Stomach (tissue), 9 donors: ENCODE results near the gene CYP26B1. TPM values are rescaled to one million over a fixed set of nuclear protein-coding genes. Genes with fewer than 3 reads are reported as not detected.

ENCODE experiments used
- DNase-seq, 2 donors: peaks; one replicate each; pipeline versions ENCODE4 v3.0.0 to v3.0.0-alpha.2; 2013 to 2019
- H3K27ac ChIP-seq, 5 donors: fragments of 200-600 bp in 4 of 5; sonication (generic) in 4 of 5; one replicate each; pipeline ENCODE4 v1.5.1; 2013 to 2019; ENCODE audit warnings: mild to moderate bottlenecking in 1 of 5, moderate library complexity in 1 of 5
- H3K27me3 ChIP-seq, 3 donors: fragments of 200-600 bp; sonication (generic); one replicate each; pipeline ENCODE4 v1.5.1; 2017 to 2019; ENCODE audit warnings: mixed run types in 1 of 3
- H3K36me3 ChIP-seq, 4 donors: fragments of 200-600 bp; sonication (generic); 1 replicate in 3 of 4; 2 replicates in 1 of 4; pipeline ENCODE4 v1.5.1; 2016 to 2019
- H3K4me1 ChIP-seq, 4 donors: fragments of 200-600 bp; sonication (generic); one replicate each; pipeline ENCODE4 v1.5.1; 2016 to 2019
- H3K4me3 ChIP-seq, 4 donors: fragments of 200-600 bp; sonication (generic) in 3 of 4; one replicate each; pipeline ENCODE4 v1.5.1; 2016 to 2019; ENCODE audit warnings: mild to moderate bottlenecking in 1 of 4
- H3K9me3 ChIP-seq, 4 donors: fragments of 200-600 bp; sonication (generic); one replicate each; pipeline ENCODE4 v1.5.1; 2016 to 2019
- EP300 ChIP-seq: sonication (generic); formaldehyde crosslinking; IDR thresholded peaks from one replicate; pipeline ENCODE4 v1.6.1; 2017; ENCODE audit warnings: antibody characterized with exemption
- POLR2A ChIP-seq, 4 donors: fragments of 450-650 bp; IDR thresholded peaks; one replicate each; pipeline ENCODE4 v1.6.1; 2016; ENCODE audit warnings: antibody characterized with exemption in 4 of 4, control low read depth in 2 of 4, mild to moderate bottlenecking in 1 of 4, moderate library complexity in 1 of 4
- POLR2AphosphoS5 ChIP-seq, 3 donors: sonication (generic); formaldehyde crosslinking; IDR thresholded peaks; one replicate each; pipeline ENCODE4 v1.6.1; 2016; ENCODE audit warnings: antibody characterized with exemption in 3 of 3
- WGBS, 5 donors: extraction: QIAGEN DNeasy Blood & Tissue Kit in 3 of 5; methylation state at CpG; one replicate each; pipeline versions ENCODE4 v1.1.5 to v1.1.7; 2013 to 2018; 5-methylcytosine and 5-hydroxymethylcytosine counted together
- intact Hi-C: fragments of 100-400 bp; cut with DNase I; formaldehyde crosslinking; loops from one replicate; pipeline ENCODE4 v1.15.1; 2023; ENCODE audit warnings: low total_unique reads
- polyA plus RNA-seq, 3 donors: library from polyadenylated mRNA; stranded (reverse); fragments of 200-250 nt; gene quantifications; one replicate each; pipeline ENCODE4 v1.2.3, GENCODE V29; 2013
- total RNA-seq, 5 donors: library from RNA; depleted of rRNA; stranded (reverse); fragments of >200 nt; gene quantifications; one replicate each; pipeline versions ENCODE4 v1.1.0 to v1.2.3, GENCODE V29; 2014 to 2016
- TF ChIP-seq, protein P1 (sequence below), 7 experiments: fragments of 450-650 bp in 4 of 7; fragments of 200-600 bp in 3 of 7; sonication (generic) in 3 of 7; IDR thresholded peaks; one replicate each; pipeline ENCODE4 v1.5.1; 2016 to 2019; ENCODE audit warnings: antibody characterized with exemption in 7 of 7, control low read depth in 2 of 7, mild to moderate bottlenecking in 1 of 7
- donor health status: healthy with polysubstance abuse.
- donor health status: Bipolar disorder and iron deficiency.
- donor health status: healthy.

CYP26B1 gene
- total and polyA plus RNA-seq, 8 donors: 0.45 to 2.4 (median 1.1) TPM; not detected in 3

DNA sequence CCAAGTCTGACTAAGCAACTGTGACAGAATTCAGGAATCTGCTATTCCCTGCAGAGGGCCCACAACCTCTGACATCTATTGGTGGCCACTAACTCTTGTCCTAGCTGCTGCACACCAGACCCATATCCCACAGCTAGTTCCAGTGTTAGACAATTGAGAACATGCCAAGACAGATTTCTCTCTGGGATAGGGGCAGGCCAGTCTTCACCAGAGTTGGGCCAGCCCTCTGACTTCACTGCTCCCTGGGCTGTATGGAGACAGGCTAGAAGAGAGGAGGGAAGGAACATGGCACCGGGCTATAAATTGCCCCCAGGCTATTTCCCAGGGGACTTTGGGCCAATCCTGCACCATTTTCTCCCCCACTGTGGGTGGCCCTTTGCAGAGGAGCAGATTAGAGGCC is 32.7 kb upstream of the CYP26B1 start:
- H3K9me3 ChIP-seq: no peaks in the 10 kb centered on the region
- TF ChIP-seq POLR2A (IDR thresholded peaks at IDR 0.05) (no peak), POLR2AphosphoS5 (IDR thresholded peaks at IDR 0.05) (no peak), EP300 (no peak)
- TF ChIP-seq, protein P1, sequence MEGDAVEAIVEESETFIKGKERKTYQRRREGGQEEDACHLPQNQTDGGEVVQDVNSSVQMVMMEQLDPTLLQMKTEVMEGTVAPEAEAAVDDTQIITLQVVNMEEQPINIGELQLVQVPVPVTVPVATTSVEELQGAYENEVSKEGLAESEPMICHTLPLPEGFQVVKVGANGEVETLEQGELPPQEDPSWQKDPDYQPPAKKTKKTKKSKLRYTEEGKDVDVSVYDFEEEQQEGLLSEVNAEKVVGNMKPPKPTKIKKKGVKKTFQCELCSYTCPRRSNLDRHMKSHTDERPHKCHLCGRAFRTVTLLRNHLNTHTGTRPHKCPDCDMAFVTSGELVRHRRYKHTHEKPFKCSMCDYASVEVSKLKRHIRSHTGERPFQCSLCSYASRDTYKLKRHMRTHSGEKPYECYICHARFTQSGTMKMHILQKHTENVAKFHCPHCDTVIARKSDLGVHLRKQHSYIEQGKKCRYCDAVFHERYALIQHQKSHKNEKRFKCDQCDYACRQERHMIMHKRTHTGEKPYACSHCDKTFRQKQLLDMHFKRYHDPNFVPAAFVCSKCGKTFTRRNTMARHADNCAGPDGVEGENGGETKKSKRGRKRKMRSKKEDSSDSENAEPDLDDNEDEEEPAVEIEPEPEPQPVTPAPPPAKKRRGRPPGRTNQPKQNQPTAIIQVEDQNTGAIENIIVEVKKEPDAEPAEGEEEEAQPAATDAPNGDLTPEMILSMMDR (IDR thresholded peaks at IDR 0.05): no peak
- intact Hi-C loops: no loop called here
- peaks cover 0 to 11% (median 7%) of the 10 kb centered on the region in 4 donors for H3K4me1 ChIP-seq
- peaks cover 11 to 41% (median 37%) of the 10 kb centered on the region in 4 donors for H3K36me3 ChIP-seq
- no peak for DNase-seq
- no peak overlapping the region for H3K27ac ChIP-seq
- H3K4me3 ChIP-seq: no peak overlapping the region
- WGBS, 5 donors: 92 to 100% (median 94%) methylated on average over 1 of the region's 1 CpG
- H3K27me3 ChIP-seq: no peaks in the 10 kb centered on the region

DNA sequence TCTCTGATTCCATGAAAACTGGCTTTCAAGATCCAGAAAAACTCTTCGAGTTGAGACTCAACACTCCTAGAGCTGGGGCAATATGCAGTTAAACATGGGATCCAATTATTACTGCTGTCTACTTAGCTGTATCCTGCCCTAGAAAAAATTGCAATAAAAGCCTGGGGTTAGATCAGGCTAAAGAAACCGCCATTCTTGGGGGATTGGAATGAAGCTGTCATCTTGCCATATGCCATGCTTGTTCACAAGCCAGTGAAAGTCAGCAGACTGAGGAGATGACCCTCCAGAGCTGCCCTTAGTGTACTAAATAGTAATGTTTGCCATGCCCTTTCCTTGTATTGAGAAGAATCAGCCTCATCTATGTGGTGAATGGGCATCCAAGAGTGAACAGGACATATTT is 30.9 kb upstream of the CYP26B1 start:
- TF ChIP-seq POLR2A (IDR thresholded peaks at IDR 0.05) (no peak), POLR2AphosphoS5 (IDR thresholded peaks at IDR 0.05) (no peak), EP300 (no peak)
- TF ChIP-seq, protein P1 (IDR thresholded peaks at IDR 0.05): no peak
- intact Hi-C loops: no loop called here
- H3K27me3 ChIP-seq: no peaks in the 10 kb centered on the region
- peaks cover 0 to 6% (median 0%) of the 10 kb centered on the region in 4 donors for H3K4me1 ChIP-seq
- no peaks in the 10 kb centered on the region for H3K9me3 ChIP-seq
- DNase-seq: no peak
- no peak overlapping the region for H3K27ac ChIP-seq
- 91 to 99% (median 95%) methylated on average over 2 of the region's 2 CpGs for WGBS, 5 donors
- peaks cover 11 to 49% (median 44%) of the 10 kb centered on the region in 4 donors for H3K36me3 ChIP-seq
- H3K4me3 ChIP-seq: no peak overlapping the region

- no peak for DNase-seq
- intact Hi-C loops: no loop called here
- WGBS, 5 donors: 47 to 93% (median 71%) methylated on average over 1 of the region's 1 CpG
- Histone ChIP-seq H3K4me3 (no peak overlapping the region), H3K27ac (no peak overlapping the region), H3K9me3 (no peaks in the 10 kb centered on the region), H3K36me3 (peaks cover 11 to 49% (median 44%) of the 10 kb centered on the region in 4 donors), H3K4me1 (no peaks in the 10 kb centered on the region), H3K27me3 (no peaks in the 10 kb centered on the region)
- TF ChIP-seq POLR2AphosphoS5 (IDR thresholded peaks at IDR 0.05) (no peak), EP300 (no peak), POLR2A (IDR thresholded peaks at IDR 0.05) (no peak)
- TF ChIP-seq, protein P1 (IDR thresholded peaks at IDR 0.05): no peak
These were observed 28.6 kb upstream of the CYP26B1 start for GRCh38 chr2:72176281-72176680.

GRCh38 chr2:72175636-72176035 is 28.0 kb upstream of the CYP26B1 start:
- Histone ChIP-seq H3K27me3 (no peaks in the 10 kb centered on the region), H3K27ac (no peak overlapping the region), H3K4me3 (no peak overlapping the region), H3K36me3 (peaks cover 11 to 49% (median 44%) of the 10 kb centered on the region in 4 donors), H3K4me1 (no peaks in the 10 kb centered on the region), H3K9me3 (no peaks in the 10 kb centered on the region)
- 81 to 92% (median 91%) methylated on average over 4 of the region's 4 CpGs for WGBS, 5 donors
- no peak for DNase-seq
- TF ChIP-seq, protein P1 (IDR thresholded peaks at IDR 0.05): no peak
- TF ChIP-seq EP300: no peak
- TF ChIP-seq POLR2A (IDR thresholded peaks at IDR 0.05): no peak
- TF ChIP-seq POLR2AphosphoS5 (IDR thresholded peaks at IDR 0.05): no peak
- intact Hi-C loops: no loop called here
